A549 (cell line): ENCODE measurements around the gene DYNC2I2. TPM values are rescaled to one million over a fixed set of nuclear protein-coding genes. Genes with fewer than 3 reads are reported as not detected.

Source experiments
- ATAC-seq, 2 experiments: fragments of 200-7000 bp in 1 of 2; fragments of >200 bp in 1 of 2; cut with Nextera tagmentation in 1 of 2; cut with Tn5 transposase in 1 of 2; 3 replicates each; pipeline versions ENCODE4 v1.8.0 to v1.9.1; 2018 to 2020; ENCODE audit warnings: mild to moderate bottlenecking in 1 of 2, moderate library complexity in 1 of 2
- CTCF ChIA-PET: fragments of 300-600 bp; sonication (Branson Sonifier 250); formaldehyde crosslinking; extraction: SDS; loops from one replicate; lab custom pipeline; 2021; ENCODE audit warnings: antibody characterized with exemption, inconsistent platforms; lab: Yijun Ruan, JAX
- POLR2A ChIA-PET: fragments of 350-600 bp; formaldehyde crosslinking; extraction: SDS; loops from one replicate; lab custom pipeline; 2021; ENCODE audit warnings: antibody characterized with exemption, inconsistent platforms; lab: Yijun Ruan, JAX
- DNase-seq, 2 experiments: peaks; one replicate each; pipeline versions ENCODE4 v3.0.0 to v3.0.0-alpha.2; 2011 to 2016; ENCODE audit warnings: low read depth in 1 of 2, low spot score in 1 of 2
- FAIRE-seq: peaks from 2 replicates; lab custom pipeline; 2011; peaks lifted over from hg19 to GRCh38; lab: Jason Lieb, UNC
- H3K27ac ChIP-seq, 2 experiments: fragments of >200 bp; sonication (Bioruptor Twin); formaldehyde crosslinking; 3 replicates each; pipeline ENCODE4 v1.5.1; 2016 to 2017
- H3K4me1 ChIP-seq: fragments of >200 bp; sonication (Bioruptor Twin); formaldehyde crosslinking; 3 replicates; pipeline ENCODE4 v1.6.1; 2016
- H3K4me2 ChIP-seq: fragments of >200 bp; sonication (Bioruptor Twin); formaldehyde crosslinking; 3 replicates; pipeline ENCODE4 v1.6.1; 2016
- H3K4me3 ChIP-seq: fragments of >200 bp; sonication (Bioruptor Twin); formaldehyde crosslinking; 3 replicates; pipeline ENCODE4 v1.5.1; 2016
- H3K9me3 ChIP-seq: fragments of >200 bp; sonication (Bioruptor Twin); formaldehyde crosslinking; 3 replicates; pipeline ENCODE4 v1.6.1; 2016
- BCL3 ChIP-seq: fragments of >200 bp; sonication (Bioruptor Twin); formaldehyde crosslinking; IDR thresholded peaks from 3 replicates; pipeline ENCODE4 v1.6.1; 2016
- BHLHE40 ChIP-seq: IDR thresholded peaks from 2 replicates; pipeline ENCODE4 v1.6.1; 2012; ENCODE audit warnings: low read depth, low read length, inconsistent platforms
- CBX8 ChIP-seq: fragments of 200-600 bp; sonication (generic); IDR thresholded peaks from 2 replicates; pipeline ENCODE4 v1.6.1; 2016
- CEBPB ChIP-seq, 2 experiments: fragments of >200 bp in 1 of 2; sonication (Bioruptor Twin) in 1 of 2; formaldehyde crosslinking in 1 of 2; IDR thresholded peaks; 2 replicates each; pipeline ENCODE4 v1.6.1; 2012 to 2016
- CTCF ChIP-seq: fragments of >200 bp; sonication (Bioruptor Twin); formaldehyde crosslinking; IDR thresholded peaks from 3 replicates; pipeline ENCODE4 v1.5.1; 2016
- ELK1 ChIP-seq: fragments of 150-350 bp; IDR thresholded peaks from 2 replicates; pipeline ENCODE4 v1.6.1; 2014; ENCODE audit warnings: low read depth, mild to moderate bottlenecking, low read length
- EP300 ChIP-seq, 2 experiments: fragments of >200 bp; sonication (Bioruptor Twin); formaldehyde crosslinking; IDR thresholded peaks; 2 replicates in 1 of 2; 3 replicates in 1 of 2; pipeline ENCODE4 v1.6.1; 2016 to 2017
- HEYL ChIP-seq: fragments of 250-450 bp; sonication (Bioruptor Pico); IDR thresholded peaks from 2 replicates; pipeline ENCODE4 v1.8.0; 2021; ENCODE audit warnings: mild to moderate bottlenecking, moderate library complexity
- HOXA7 ChIP-seq: fragments of 250-450 bp; sonication (Bioruptor Pico); IDR thresholded peaks from 2 replicates; pipeline ENCODE4 v1.5.0; 2020; ENCODE audit warnings: mild to moderate bottlenecking, moderate library complexity
- HOXB13 ChIP-seq: fragments of 250-450 bp; sonication (Bioruptor Pico); IDR thresholded peaks from 2 replicates; pipeline ENCODE4 v1.5.0; 2020; ENCODE audit warnings: low read depth, mild to moderate bottlenecking, moderate library complexity
- HOXB5 ChIP-seq: fragments of 250-450 bp; sonication (Bioruptor Pico); IDR thresholded peaks from 2 replicates; pipeline ENCODE4 v1.5.0; 2020; ENCODE audit warnings: mild to moderate bottlenecking, moderate library complexity
- JUN ChIP-seq, 2 experiments: fragments of >200 bp; sonication (Bioruptor Twin); formaldehyde crosslinking; IDR thresholded peaks; 2 replicates in 1 of 2; 3 replicates in 1 of 2; pipeline ENCODE4 v1.6.1; 2016 to 2017
- JUNB ChIP-seq: fragments of >200 bp; sonication (Bioruptor Twin); formaldehyde crosslinking; IDR thresholded peaks from 2 replicates; pipeline ENCODE4 v1.6.1; 2016
- KDM1A ChIP-seq: fragments of 200-600 bp; sonication (generic); IDR thresholded peaks from 2 replicates; pipeline ENCODE4 v1.6.1; 2016; ENCODE audit warnings: low read depth, mild to moderate bottlenecking
- MAX ChIP-seq: IDR thresholded peaks from 2 replicates; pipeline ENCODE4 v1.6.1; 2012
- NR3C1 ChIP-seq: fragments of >200 bp; sonication (Bioruptor Twin); formaldehyde crosslinking; IDR thresholded peaks from 3 replicates; pipeline ENCODE4 v1.6.1; 2017
- POLR2A ChIP-seq: IDR thresholded peaks from 2 replicates; pipeline ENCODE4 v1.6.1; 2012; ENCODE audit warnings: mild to moderate bottlenecking, low read length
- POLR2AphosphoS2 ChIP-seq: conservative IDR thresholded peaks from 2 replicates; pipeline ENCODE4 v1.6.1; 2012; ENCODE audit warnings: low read length, improper control_type of control experiment, inconsistent platforms
- REST ChIP-seq: fragments of 200-600 bp; sonication (generic); IDR thresholded peaks from 2 replicates; pipeline ENCODE4 v1.6.1; 2016; ENCODE audit warnings: antibody characterized with exemption, mild to moderate bottlenecking, moderate library complexity
- RFX5 ChIP-seq: fragments of 450-650 bp; IDR thresholded peaks from 2 replicates; pipeline ENCODE4 v1.7.1; 2014; ENCODE audit warnings: antibody characterized with exemption, mild to moderate bottlenecking, moderate library complexity
- TFCP2L1 ChIP-seq: fragments of 250-450 bp; sonication (Bioruptor Pico); IDR thresholded peaks from 2 replicates; pipeline ENCODE4 v1.5.0; 2021; ENCODE audit warnings: mild to moderate bottlenecking
- WGBS: methylation state at CpG from one replicate; pipeline ENCODE4 v1.1.6; 2017; ENCODE audit errors: missing lambda C conversion rate; 5-methylcytosine and 5-hydroxymethylcytosine counted together
- polyA plus RNA-seq, 4 experiments: library from polyadenylated mRNA; depleted of rRNA in 3 of 4; stranded (reverse); fragments of >200 nt; fragmentation: RNase III in 1 of 4; extraction: RNeasy Plus Mini Kit Qiagen cat#74134 plus additional on column Dnase treatment in 1 of 4; gene quantifications; 2 replicates in 3 of 4; 3 replicates in 1 of 4; pipeline ENCODE4 v1.2.3, GENCODE V29; 2011 to 2017
- TF ChIP-seq, protein P1 (sequence below): IDR thresholded peaks from 2 replicates; pipeline ENCODE4 v1.6.1; 2012; ENCODE audit warnings: low read depth, borderline replicate concordance
- TF ChIP-seq, protein P2 (sequence below): fragments of 450-650 bp; IDR thresholded peaks from 2 replicates; pipeline ENCODE4 v1.6.1; 2014; ENCODE audit warnings: antibody characterized with exemption
- TF ChIP-seq, protein P3 (sequence below): fragments of >200 bp; sonication (Bioruptor Twin); formaldehyde crosslinking; IDR thresholded peaks from 2 replicates; pipeline ENCODE4 v1.6.1; 2016

Gene DYNC2I2
- polyA plus RNA-seq, 2 of the 4 experiments (the other 2 are of a cell fraction), result 57.3 to 117 TPM

GRCh38 chr9:128683340-128684064, 26.9 kb upstream of the DYNC2I2 start:
- Histone ChIP-seq H3K9me3 (no peaks in the 10 kb centered on the region), H3K27ac (peak overlapping the region; percentile 97 to 98), H3K4me1 (peaks cover 34% of the 10 kb centered on the region), H3K4me3 (peak overlapping the region; percentile 69), H3K4me2 (peak overlapping the region; percentile 91)
- peak; percentile 55 to 67; a peak in 5 of 6 replicates for ATAC-seq
- 6% methylated on average over 20 of the region's 21 CpGs for WGBS
- peak; percentile 55 to 56 for DNase-seq
- ChIA-PET POLR2A (interaction anchor here (0.6 to 2.2 kb wide), 6 partner anchors 11 to 48 kb away, joined by 3 to 24 read pairs (median 5); partner anchors contain the start of gene DYNC2I2), CTCF (interaction anchor here (0.6 to 2.5 kb wide), 5 partner anchors 19 to 853 kb away, joined by 3 to 13 read pairs (median 4); partner anchors contain the start of gene PKN3)
- no peak for FAIRE-seq
- TF ChIP-seq KDM1A, result no peak
- TF ChIP-seq RFX5, result no peak
- peak; percentile 37 to 63; a peak in 2 of 4 replicates for TF ChIP-seq CEBPB (IDR thresholded peaks at IDR 0.05)
- no peak for TF ChIP-seq REST
- TF ChIP-seq BCL3, result 0 out of 3 replicates have a peak, but pooled peaks have one; percentile 4
- TF ChIP-seq MAX, result peak; percentile 86
- TF ChIP-seq HOXB13 (CRISPR knock-in tag), result no peak
- TF ChIP-seq POLR2A, result peak; percentile 54
- TF ChIP-seq, protein P1, sequence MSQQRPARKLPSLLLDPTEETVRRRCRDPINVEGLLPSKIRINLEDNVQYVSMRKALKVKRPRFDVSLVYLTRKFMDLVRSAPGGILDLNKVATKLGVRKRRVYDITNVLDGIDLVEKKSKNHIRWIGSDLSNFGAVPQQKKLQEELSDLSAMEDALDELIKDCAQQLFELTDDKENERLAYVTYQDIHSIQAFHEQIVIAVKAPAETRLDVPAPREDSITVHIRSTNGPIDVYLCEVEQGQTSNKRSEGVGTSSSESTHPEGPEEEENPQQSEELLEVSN, result no peak

GRCh38 chr9:128677794-128678193, 21.1 kb upstream of the DYNC2I2 start:
- Histone ChIP-seq H3K4me1 (peaks cover 3% of the 10 kb centered on the region), H3K4me3 (no peak overlapping the region), H3K27ac (no peak overlapping the region), H3K4me2 (no peak overlapping the region), H3K9me3 (no peaks in the 10 kb centered on the region)
- ChIA-PET POLR2A (interaction anchor here (0.7 kb wide), 1 partner anchor 795 kb away, joined by 3 read pairs; no protein-coding TSS in a partner anchor), CTCF (interaction anchor here (0.6 to 1.7 kb wide), 5 partner anchors 9 to 980 kb away, joined by 3 to 6 read pairs (median 4); no protein-coding TSS in a partner anchor)
- WGBS, result 91% methylated on average over 10 of the region's 10 CpGs
- ATAC-seq (no peak), FAIRE-seq (no peak), DNase-seq (no peak)
- TF ChIP-seq CTCF, result no peak
- TF ChIP-seq HOXB5 (CRISPR knock-in tag), result no peak
- no peak for TF ChIP-seq NR3C1
- TF ChIP-seq CBX8, result no peak
- no peak for TF ChIP-seq TFCP2L1 (CRISPR knock-in tag)
- TF ChIP-seq EP300 (IDR thresholded peaks at IDR 0.05), result no peak
- TF ChIP-seq CEBPB (IDR thresholded peaks at IDR 0.05), result no peak
- TF ChIP-seq POLR2A, result no peak
- TF ChIP-seq HOXA7 (CRISPR knock-in tag), result no peak
- no peak for TF ChIP-seq RFX5
- no peak for TF ChIP-seq ELK1
- no peak for TF ChIP-seq BHLHE40
- no peak for TF ChIP-seq JUN (IDR thresholded peaks at IDR 0.05)
- no peak for TF ChIP-seq JUNB
- TF ChIP-seq, protein P2, sequence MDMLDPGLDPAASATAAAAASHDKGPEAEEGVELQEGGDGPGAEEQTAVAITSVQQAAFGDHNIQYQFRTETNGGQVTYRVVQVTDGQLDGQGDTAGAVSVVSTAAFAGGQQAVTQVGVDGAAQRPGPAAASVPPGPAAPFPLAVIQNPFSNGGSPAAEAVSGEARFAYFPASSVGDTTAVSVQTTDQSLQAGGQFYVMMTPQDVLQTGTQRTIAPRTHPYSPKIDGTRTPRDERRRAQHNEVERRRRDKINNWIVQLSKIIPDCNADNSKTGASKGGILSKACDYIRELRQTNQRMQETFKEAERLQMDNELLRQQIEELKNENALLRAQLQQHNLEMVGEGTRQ, result no peak
- TF ChIP-seq POLR2AphosphoS2, result no peak
- TF ChIP-seq KDM1A, result no peak
- TF ChIP-seq, protein P3, sequence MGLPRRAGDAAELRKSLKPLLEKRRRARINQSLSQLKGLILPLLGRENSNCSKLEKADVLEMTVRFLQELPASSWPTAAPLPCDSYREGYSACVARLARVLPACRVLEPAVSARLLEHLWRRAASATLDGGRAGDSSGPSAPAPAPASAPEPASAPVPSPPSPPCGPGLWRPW, result no peak
- no peak for TF ChIP-seq HEYL (CRISPR knock-in tag)
